GM19463 (cell line): Measurements from ENCODE around the gene ARHGAP15.

Experiments
- ATAC-seq: cut with Tn5 transposase; IDR thresholded peaks from one replicate; pipeline ENCODE4 v1.9.1; 2021; ENCODE audit warnings: mild to moderate bottlenecking, moderate library complexity; ENCODE audit not compliant: unreplicated experiment

The ARHGAP15 gene

GRCh38 chr2:143333168-143333791 is 204.1 kb downstream of the ARHGAP15 start:
- no peak for ATAC-seq

- ATAC-seq = no peak
Measured at GRCh38 chr2:143333847-143334246, 204.6 kb downstream of the ARHGAP15 start.

GRCh38 chr2:143334837-143335236 is 205.6 kb downstream of the ARHGAP15 start:
- ATAC-seq = no peak

- no peak for ATAC-seq
Measured at GRCh38 chr2:143336719-143337210, 207.5 kb downstream of the ARHGAP15 start.

DNA sequence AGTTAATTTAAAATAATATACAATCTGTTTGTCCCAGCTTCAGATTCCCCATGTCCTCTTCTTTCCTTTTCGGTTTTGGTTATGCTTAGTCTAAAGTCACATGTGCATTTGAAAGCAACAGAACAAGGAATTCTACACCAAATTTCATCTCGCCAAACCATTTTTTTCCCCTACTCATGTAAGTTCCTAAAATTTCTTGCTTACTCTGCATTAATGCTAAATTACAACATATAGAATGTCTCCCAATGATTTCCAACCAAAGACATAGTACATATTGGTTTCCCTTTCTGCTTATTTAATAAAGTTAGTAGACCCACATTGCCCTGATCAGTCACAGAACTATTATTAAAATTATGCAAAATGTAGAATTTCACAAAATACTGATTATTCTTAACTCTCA is 212.3 kb downstream of the ARHGAP15 start:
- ATAC-seq = no peak

DNA sequence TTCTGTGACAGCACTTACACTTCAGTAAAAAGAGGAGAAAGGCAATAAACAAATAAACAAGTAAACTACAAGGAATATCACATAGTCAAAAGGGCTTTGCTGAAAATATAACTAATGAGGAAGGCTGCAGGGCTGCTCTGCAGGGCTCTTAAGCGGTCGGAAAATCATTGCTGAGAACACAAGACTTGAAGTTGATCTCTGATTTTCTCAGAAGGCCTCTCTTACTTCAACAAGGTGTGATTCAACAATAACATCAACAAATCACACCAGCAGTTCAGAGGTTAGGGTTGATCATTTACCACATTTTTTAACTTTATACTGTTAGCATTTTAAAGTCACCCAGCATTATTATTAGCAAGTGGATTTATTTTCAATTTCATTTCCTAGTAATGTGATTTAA is 215.6 kb downstream of the ARHGAP15 start:
- no peak for ATAC-seq

GRCh38 chr2:143345887-143346787 is 216.9 kb downstream of the ARHGAP15 start:
- ATAC-seq = no peak

GRCh38 chr2:143347271-143347695 is 218.1 kb downstream of the ARHGAP15 start:
- ATAC-seq = no peak

GRCh38 chr2:143347901-143348414 is 218.7 kb downstream of the ARHGAP15 start:
- no peak for ATAC-seq

- ATAC-seq = no peak
Measured at GRCh38 chr2:143354050-143354750, 225.0 kb downstream of the ARHGAP15 start.

- no peak for ATAC-seq
Measured at GRCh38 chr2:143355870-143356269, 226.7 kb downstream of the ARHGAP15 start.

GRCh38 chr2:143356336-143356735 is 227.1 kb downstream of the ARHGAP15 start:
- ATAC-seq = no peak

- ATAC-seq = no peak
Measured at GRCh38 chr2:143356736-143357446, 227.7 kb downstream of the ARHGAP15 start.

DNA sequence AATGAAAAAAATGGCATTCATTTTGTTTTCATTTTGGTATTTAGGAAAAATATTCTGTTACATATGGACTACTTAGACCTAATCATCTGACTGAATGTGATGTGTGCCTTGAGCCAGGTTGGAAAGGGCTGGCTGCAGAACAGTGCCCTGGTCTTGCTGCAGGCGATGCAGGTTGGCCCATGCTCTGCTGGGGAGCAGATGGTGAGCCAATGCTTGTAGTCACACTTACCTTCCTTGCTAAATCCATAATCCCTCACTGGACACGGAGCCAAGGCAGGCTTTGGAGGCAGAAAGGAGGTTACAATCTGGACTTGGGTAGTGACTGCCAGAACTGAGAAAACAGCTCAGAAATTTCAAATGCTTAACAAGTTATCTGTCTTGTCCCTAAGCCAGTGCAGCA is 228.7 kb downstream of the ARHGAP15 start:
- ATAC-seq = no peak

DNA sequence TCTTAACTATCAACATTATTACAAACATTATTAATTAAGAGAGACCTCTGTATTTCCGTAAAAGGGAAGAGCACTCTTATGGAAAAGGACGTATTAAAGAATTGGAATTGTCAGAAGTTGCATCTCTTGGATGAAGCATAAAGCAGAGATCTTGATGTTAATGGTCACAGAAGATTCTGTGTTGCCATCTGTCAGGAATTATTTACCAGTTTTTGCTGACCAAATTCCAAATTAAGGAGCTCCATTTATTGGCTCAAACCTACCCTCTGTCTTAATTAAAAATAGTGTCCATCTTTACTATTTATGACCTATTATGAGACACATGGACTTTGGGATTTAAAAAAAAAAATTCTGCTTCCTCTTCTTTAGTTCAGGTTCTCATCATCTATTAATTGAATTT is 232.1 kb downstream of the ARHGAP15 start:
- ATAC-seq = no peak

DNA sequence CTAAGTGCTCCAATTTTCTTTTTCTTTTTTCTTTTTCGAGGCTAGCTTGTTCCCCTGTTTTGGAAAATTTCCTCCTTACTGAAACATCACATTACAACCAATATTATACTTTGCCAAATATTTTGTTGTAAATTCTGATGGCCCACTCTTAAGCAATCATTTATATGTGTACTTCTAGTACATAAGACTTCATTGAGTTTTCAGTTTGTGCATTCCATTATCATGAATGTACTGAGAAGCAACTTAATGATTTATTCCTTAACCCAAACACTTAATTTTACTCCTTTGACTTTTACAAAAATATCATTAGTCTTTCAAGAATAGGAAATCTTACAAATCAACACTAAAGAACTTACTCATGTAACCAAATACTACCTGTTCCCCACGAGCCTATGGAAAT is 242.4 kb downstream of the ARHGAP15 start:
- ATAC-seq = no peak

DNA sequence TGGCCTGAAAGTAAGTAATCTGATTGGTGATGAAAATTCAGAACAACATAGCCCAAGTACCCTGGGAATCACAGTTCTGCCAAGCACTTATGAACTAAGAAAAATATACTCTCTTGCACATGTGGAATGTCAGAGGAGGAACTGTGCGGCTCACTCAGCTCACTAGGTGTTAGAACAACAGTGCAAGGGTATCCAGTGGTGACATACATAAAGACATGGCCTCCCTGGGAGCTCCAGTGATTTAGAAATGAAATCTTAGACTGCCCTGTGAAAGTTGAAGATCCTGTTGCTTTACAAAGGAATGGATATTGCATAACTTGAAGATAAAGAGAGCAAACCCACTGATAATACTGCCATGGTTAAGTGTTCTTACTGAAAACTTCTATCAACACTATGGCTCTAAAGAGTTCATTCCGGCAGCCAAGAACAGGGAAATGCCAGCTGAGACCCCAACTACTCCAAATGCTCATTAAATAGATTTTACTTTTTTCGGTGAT is 246.2 kb downstream of the ARHGAP15 start:
- no peak for ATAC-seq

- no peak for ATAC-seq
Measured at GRCh38 chr2:143378996-143379395, 249.8 kb downstream of the ARHGAP15 start.

- ATAC-seq = no peak
Measured at GRCh38 chr2:143379955-143380354, 250.7 kb downstream of the ARHGAP15 start.

- no peak for ATAC-seq
Measured at GRCh38 chr2:143382573-143382972, 253.4 kb downstream of the ARHGAP15 start.
